Inferior parietal cortex (tissue), 1 donor: Measurements from ENCODE around the gene PGC.

Experiments
- DNase-seq: peaks from one replicate; pipeline ENCODE4 v3.0.0-alpha.2; 2016; ENCODE audit errors: extremely low spot score

The PGC gene

GRCh38 chr6:41747256-41748101 is at the start of gene PGC:
TSS of gene PGC (minus strand) at chr6:41747397. CDS start at chr6:41747334, 63 bp downstream.
- no peak for DNase-seq

GRCh38 chr6:41796474-41796873 is 49.3 kb upstream of the PGC start:
- DNase-seq, result no peak

- DNase-seq, result no peak
These were observed 44.8 kb upstream of the PGC start for GRCh38 chr6:41791984-41792383.

GRCh38 chr6:41791305-41791704 is 44.1 kb upstream of the PGC start:
- DNase-seq, result no peak

GRCh38 chr6:41790045-41790444 is 42.8 kb upstream of the PGC start:
- DNase-seq, result no peak

GRCh38 chr6:41789390-41789724 is 42.2 kb upstream of the PGC start:
- no peak for DNase-seq

GRCh38 chr6:41787219-41787917 is 40.2 kb upstream of the PGC start, which contains the start of gene TOMM6:
TSS of gene TOMM6 (plus strand) at chr6:41787694. CDS start at chr6:41787698, 4 bp downstream.
- DNase-seq, result peak; percentile 97

- DNase-seq, result peak; percentile 88
These were observed 39.4 kb upstream of the PGC start for GRCh38 chr6:41786451-41787218.

- DNase-seq, result no peak
These were observed 38.7 kb upstream of the PGC start for GRCh38 chr6:41785689-41786450.

GRCh38 chr6:41785254-41785653 is 38.1 kb upstream of the PGC start:
- no peak for DNase-seq

GRCh38 chr6:41784581-41785171 is 37.5 kb upstream of the PGC start:
- DNase-seq, result no peak

- no peak for DNase-seq
These were observed 36.0 kb upstream of the PGC start for GRCh38 chr6:41783106-41783780.

- DNase-seq, result no peak
These were observed 34.2 kb upstream of the PGC start for GRCh38 chr6:41781366-41781730.

GRCh38 chr6:41780551-41781365 is 33.6 kb upstream of the PGC start, which contains the start of gene PRICKLE4:
TSS of gene PRICKLE4 (plus strand) at chr6:41780782. CDS start at chr6:41783474, 2,692 bp downstream.
- no peak for DNase-seq

- peak; percentile 98 for DNase-seq
These were observed 32.8 kb upstream of the PGC start, which contains the start of gene FRS3 for GRCh38 chr6:41779788-41780550. TSS of gene FRS3 (minus strand) at chr6:41779900. CDS start at chr6:41776987, 2,913 bp downstream.

GRCh38 chr6:41779336-41779735 is 32.1 kb upstream of the PGC start:
- DNase-seq, result no peak

- no peak for DNase-seq
These were observed 31.7 kb upstream of the PGC start for GRCh38 chr6:41778895-41779294.

- DNase-seq, result no peak
These were observed 30.5 kb upstream of the PGC start for GRCh38 chr6:41777551-41778285.
